Posterior cingulate gyrus (tissue), 11 donors: ENCODE data around the gene PI4KA.
"Not testable (repeated sequence)": the region's sequence is repeated elsewhere in the genome, so short reads cannot be mapped to it uniquely, and the experiment has no call there.

Source experiments
- DNase-seq, 10 donors: peaks; one replicate each; pipeline versions ENCODE4 v3.0.0 to v3.0.0-alpha.2; 2020 to 2021; ENCODE audit warnings: mixed read lengths in 3 of 10
- intact Hi-C: fragments of 100-400 bp; cut with DNase I; formaldehyde crosslinking; loops from one replicate; pipeline ENCODE4 v1.15.1; 2023

The PI4KA gene

GRCh38 chr22:20738394-20739089 lies 120.1 kb downstream of the PI4KA start:
- intact Hi-C loops = no loop called here
- DNase-seq = peak in 2 of 10 donors; percentile 57 to 78

GRCh38 chr22:20736891-20737290 lies 121.7 kb downstream of the PI4KA start:
- intact Hi-C loops = not testable (repeated sequence)
- DNase-seq = peak in 2 of 10 donors; percentile 47 to 52

- DNase-seq = peak in 2 of 10 donors; percentile 35 to 55
- intact Hi-C loops = not testable (repeated sequence)
Observed at GRCh38 chr22:20735356-20736162, 123.1 kb downstream of the PI4KA start.

- intact Hi-C loops = not testable (repeated sequence)
Observed at GRCh38 chr22:20732431-20732830, 126.2 kb downstream of the PI4KA start.

GRCh38 chr22:20729194-20729593 lies 129.4 kb downstream of the PI4KA start:
- intact Hi-C loops = no loop called here
- peak in 2 of 10 donors; percentile 50 to 79 for DNase-seq

More at GRCh38 chr22:20732431-20732830, 126.2 kb downstream of the PI4KA start:
- peak in 2 of 10 donors; percentile 53 to 77 for DNase-seq

- intact Hi-C loops = no loop called here
- peak in 2 of 10 donors; percentile 35 to 43 for DNase-seq
Observed at GRCh38 chr22:20728523-20729190, 130.0 kb downstream of the PI4KA start.

GRCh38 chr22:20727118-20728015 lies 131.2 kb downstream of the PI4KA start:
- intact Hi-C loops = no loop called here
- peak in 1 of 10 donors; percentile 91 for DNase-seq

GRCh38 chr22:20725987-20726558 lies 132.5 kb downstream of the PI4KA start:
- intact Hi-C loops = no loop called here
- DNase-seq = no peak

GRCh38 chr22:20724676-20725454 lies 133.7 kb downstream of the PI4KA start:
- DNase-seq = peak in 1 of 10 donors; percentile 51
- intact Hi-C loops = no loop called here

- intact Hi-C loops = no loop called here
Observed at GRCh38 chr22:20721409-20722218, 137.0 kb downstream of the PI4KA start.

GRCh38 chr22:20720692-20721408 lies 137.8 kb downstream of the PI4KA start:
- intact Hi-C loops = no loop called here
- DNase-seq = no peak

More at GRCh38 chr22:20721409-20722218, 137.0 kb downstream of the PI4KA start:
- DNase-seq = peak in 1 of 10 donors; percentile 33

GRCh38 chr22:20718727-20719126 lies 139.9 kb downstream of the PI4KA start:
- peak in 1 of 10 donors; percentile 87 for DNase-seq
- intact Hi-C loops = not testable (repeated sequence)

- DNase-seq, intact Hi-C loops: not testable (repeated sequence)
Observed at GRCh38 chr22:20717981-20718380, 140.6 kb downstream of the PI4KA start.

- intact Hi-C loops = not testable (repeated sequence)
- DNase-seq = peak in 1 of 10 donors; percentile 43
Observed at GRCh38 chr22:20717213-20717866, 141.3 kb downstream of the PI4KA start.

- peak in 2 of 10 donors; percentile 58 to 76 for DNase-seq
- intact Hi-C loops = not testable (repeated sequence)
Observed at GRCh38 chr22:20713116-20713515, 145.5 kb downstream of the PI4KA start.

GRCh38 chr22:20709966-20710365 lies 148.6 kb downstream of the PI4KA start:
- DNase-seq, intact Hi-C loops: not testable (repeated sequence)
